Muscle of leg (tissue), 11 donors: ENCODE data around the gene CHP1. TPM values are rescaled to one million over a fixed set of nuclear protein-coding genes. Genes with fewer than 3 reads are reported as not detected.
"Not testable (repeated sequence)": the region's sequence is repeated elsewhere in the genome, so short reads cannot be mapped to it uniquely, and the experiment has no call there.

Source experiments
- DNase-seq: peaks from one replicate; pipeline ENCODE4 v3.0.0; 2013
- H3K27ac ChIP-seq: one replicate; pipeline ENCODE4 v1.5.1; 2013; ENCODE audit warnings: mild to moderate bottlenecking, low read length, control low read depth
- H3K27me3 ChIP-seq: one replicate; pipeline ENCODE4 v1.6.1; 2013; ENCODE audit warnings: low read length; ENCODE audit not compliant: control insufficient read depth, insufficient read depth
- H3K36me3 ChIP-seq: one replicate; pipeline ENCODE4 v1.6.1; 2013; ENCODE audit warnings: low read length; ENCODE audit not compliant: control insufficient read depth, insufficient read depth
- H3K4me1 ChIP-seq: one replicate; pipeline ENCODE4 v1.6.1; 2013; ENCODE audit warnings: low read length; ENCODE audit not compliant: control insufficient read depth, insufficient read depth
- H3K4me3 ChIP-seq: one replicate; pipeline ENCODE4 v1.5.1; 2013; ENCODE audit warnings: low read length, control low read depth
- H3K9me3 ChIP-seq: replicated peaks from 2 replicates; pipeline ENCODE4 v1.6.1; 2013; ENCODE audit warnings: low read depth, low read length; ENCODE audit not compliant: control insufficient read depth
- WGBS: methylation state at CpG from one replicate; pipeline ENCODE4 v1.1.5; 2013; ENCODE audit warnings: missing lambda C conversion rate; ENCODE audit not compliant: insufficient coverage; 5-methylcytosine and 5-hydroxymethylcytosine counted together
- polyA plus RNA-seq, 8 donors: library from polyadenylated mRNA; unstranded; fragments of 120-200 nt; gene quantifications; one replicate each; pipeline versions ENCODE4 v1.2.1 to v1.2.3, GENCODE V29; 2013; ENCODE audit warnings: inconsistent platforms in 1 of 8, low replicate concordance in 1 of 8; ENCODE audit not compliant: insufficient read length in 8 of 8, insufficient read depth in 1 of 8
- total RNA-seq: library from RNA; stranded (reverse); fragments of 120-200 nt; gene quantifications from one replicate; pipeline ENCODE4 v1.2.4, GENCODE V29; 2013

Gene CHP1
- total and polyA plus RNA-seq, 9 donors, result 39.0 to 62.2 (median 49.1) TPM

DNA sequence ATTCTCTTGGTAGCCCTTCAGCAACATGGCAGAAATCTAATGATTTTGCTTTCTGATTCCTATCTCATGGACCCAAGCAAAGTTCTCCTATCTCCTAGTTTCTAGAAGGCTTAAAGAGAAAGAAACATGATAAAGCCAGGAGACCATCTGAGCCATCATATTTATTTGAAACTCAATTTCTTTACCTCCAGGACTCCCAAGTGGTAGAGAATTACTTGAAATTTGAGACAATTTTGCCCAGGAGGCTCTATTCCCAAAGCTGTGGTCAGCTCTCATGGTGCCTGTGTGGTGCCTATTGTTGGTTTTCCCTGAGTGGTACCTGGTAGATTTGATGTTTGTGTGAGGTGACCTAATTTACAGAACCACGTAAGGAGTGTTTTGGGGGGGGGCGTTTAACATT, 38.8 kb downstream of the CHP1 start:
- Histone ChIP-seq H3K27ac (no peak overlapping the region), H3K4me1 (no peaks in the 10 kb centered on the region), H3K36me3 (peaks cover 22% of the 10 kb centered on the region), H3K9me3 (no peaks in the 10 kb centered on the region), H3K27me3 (no peaks in the 10 kb centered on the region), H3K4me3 (no peak overlapping the region)
- WGBS, result no CpG with 5 or more reads among the region's 2 CpGs
- DNase-seq, result no peak

DNA sequence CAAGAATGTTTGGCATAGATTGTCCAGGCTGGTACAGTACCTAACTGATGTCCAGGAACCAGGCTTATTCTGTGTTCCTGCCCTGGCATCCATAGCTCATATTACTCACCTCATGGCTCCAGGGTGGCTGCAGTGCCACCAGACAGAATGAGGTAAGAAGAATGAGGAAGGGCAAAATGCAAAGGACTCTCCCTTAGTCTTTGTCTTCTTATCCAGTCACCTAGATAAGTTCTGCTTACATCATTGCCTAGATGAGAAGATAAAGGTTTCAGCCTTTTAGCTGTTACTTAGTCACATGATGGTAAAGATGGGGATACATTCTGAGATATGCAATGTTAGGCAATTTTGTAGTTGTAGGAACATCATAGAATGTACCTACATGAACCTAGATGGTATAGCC, 45.8 kb downstream of the CHP1 start:
- DNase-seq, result no peak
- Histone ChIP-seq H3K4me1 (no peaks in the 10 kb centered on the region), H3K4me3 (no peak overlapping the region), H3K9me3 (no peaks in the 10 kb centered on the region), H3K36me3 (peaks cover 29% of the 10 kb centered on the region), H3K27me3 (no peaks in the 10 kb centered on the region), H3K27ac (no peak overlapping the region)

DNA sequence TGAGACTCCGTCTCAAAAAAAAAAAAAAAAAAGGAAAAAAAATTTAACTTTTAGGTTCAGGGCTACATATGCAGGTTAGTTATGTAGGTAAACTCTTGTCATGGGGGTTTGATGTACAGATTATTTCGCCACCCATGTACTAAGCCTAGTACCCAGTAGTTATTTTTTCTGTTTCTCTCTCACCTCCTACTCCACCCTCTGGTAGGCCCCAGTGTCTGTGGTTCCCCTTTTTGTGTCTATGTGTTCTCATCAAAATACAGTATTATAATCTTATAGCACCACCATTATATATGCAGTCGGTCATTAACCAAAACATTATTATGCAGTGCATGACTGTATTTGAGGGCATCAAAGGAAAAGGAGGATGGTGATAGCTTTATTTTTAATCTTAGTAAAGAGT, 47.3 kb downstream of the CHP1 start:
- no peak overlapping the region for H3K27ac ChIP-seq
- no CpG with 5 or more reads among the region's 3 CpGs for WGBS
- H3K27me3 ChIP-seq, result no peaks in the 10 kb centered on the region
- DNase-seq, result no peak
- no peaks in the 10 kb centered on the region for H3K9me3 ChIP-seq
- H3K36me3 ChIP-seq, result peaks cover 23% of the 10 kb centered on the region
- H3K4me1 ChIP-seq, result peaks cover 4% of the 10 kb centered on the region
- H3K4me3 ChIP-seq, result no peak overlapping the region

DNA sequence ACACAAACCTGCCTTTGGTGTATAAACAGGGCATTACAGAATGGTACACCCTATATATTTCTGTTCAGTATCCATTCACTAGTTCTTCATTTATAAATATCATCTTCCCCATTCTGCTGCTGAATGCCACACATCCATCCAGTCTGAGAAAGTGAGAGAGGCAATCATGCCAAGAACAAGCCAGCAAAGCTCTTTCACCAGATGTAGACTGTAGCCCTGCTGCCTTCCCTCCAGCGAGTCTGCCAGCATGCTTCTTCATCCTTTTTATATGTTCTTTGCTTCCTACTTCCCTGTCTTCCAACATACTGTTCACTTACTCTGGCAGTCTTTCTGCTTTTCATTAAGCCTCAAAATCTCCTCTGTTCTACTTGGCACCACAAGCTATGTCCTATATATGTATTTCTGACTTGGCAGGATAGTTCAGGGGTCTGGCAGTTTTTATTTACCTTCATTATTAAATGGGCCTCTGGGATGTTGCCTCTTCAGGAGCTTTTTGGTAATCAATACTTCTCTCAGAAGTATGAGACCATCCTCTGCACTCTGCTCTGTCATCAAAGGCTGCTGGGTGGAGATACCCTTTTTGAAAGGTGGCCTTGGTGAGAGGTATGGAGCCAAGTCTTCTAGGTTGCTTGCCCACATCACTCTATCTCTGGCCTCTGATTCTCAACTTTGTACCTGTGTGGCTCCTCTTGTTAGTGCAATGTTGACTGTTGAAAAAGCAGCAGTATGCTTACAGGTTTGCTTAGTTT, 48.6 kb downstream of the CHP1 start:
- Histone ChIP-seq H3K4me1 (peaks cover 4% of the 10 kb centered on the region), H3K36me3 (peaks cover 21% of the 10 kb centered on the region), H3K4me3 (no peak overlapping the region), H3K9me3 (no peaks in the 10 kb centered on the region), H3K27me3 (no peaks in the 10 kb centered on the region), H3K27ac (no peak overlapping the region)
- DNase-seq, result no peak
- 80% methylated on average over 1 of the region's 1 CpG for WGBS

GRCh38 chr15:41281236-41281635, 50.2 kb downstream of the CHP1 start:
- Histone ChIP-seq H3K9me3 (no peaks in the 10 kb centered on the region), H3K4me3 (no peak overlapping the region), H3K36me3 (peaks cover 21% of the 10 kb centered on the region), H3K27me3 (no peaks in the 10 kb centered on the region), H3K27ac (no peak overlapping the region), H3K4me1 (peaks cover 10% of the 10 kb centered on the region)
- DNase-seq, result peak; percentile 4
- WGBS, result no CpG with 5 or more reads among the region's 1 CpG

GRCh38 chr15:41282436-41282835, 51.4 kb downstream of the CHP1 start:
- not testable (repeated sequence) for H3K27me3 ChIP-seq, H3K27ac ChIP-seq, H3K4me3 ChIP-seq, H3K9me3 ChIP-seq, H3K4me1 ChIP-seq
- DNase-seq, result peak; percentile 7
- WGBS, result 95% methylated on average over 4 of the region's 10 CpGs
- peaks cover 22% of the 10 kb centered on the region for H3K36me3 ChIP-seq

GRCh38 chr15:41282980-41283652, 52.0 kb downstream of the CHP1 start:
- Histone ChIP-seq H3K4me3 (peak overlapping the region; percentile 97), H3K27ac (peak overlapping the region; percentile 86), H3K36me3 (peaks cover 28% of the 10 kb centered on the region)
- WGBS, result 66% methylated on average over 9 of the region's 19 CpGs
- H3K27me3 ChIP-seq, H3K4me1 ChIP-seq, H3K9me3 ChIP-seq: not testable (repeated sequence)
- DNase-seq, result peak; percentile 11

DNA sequence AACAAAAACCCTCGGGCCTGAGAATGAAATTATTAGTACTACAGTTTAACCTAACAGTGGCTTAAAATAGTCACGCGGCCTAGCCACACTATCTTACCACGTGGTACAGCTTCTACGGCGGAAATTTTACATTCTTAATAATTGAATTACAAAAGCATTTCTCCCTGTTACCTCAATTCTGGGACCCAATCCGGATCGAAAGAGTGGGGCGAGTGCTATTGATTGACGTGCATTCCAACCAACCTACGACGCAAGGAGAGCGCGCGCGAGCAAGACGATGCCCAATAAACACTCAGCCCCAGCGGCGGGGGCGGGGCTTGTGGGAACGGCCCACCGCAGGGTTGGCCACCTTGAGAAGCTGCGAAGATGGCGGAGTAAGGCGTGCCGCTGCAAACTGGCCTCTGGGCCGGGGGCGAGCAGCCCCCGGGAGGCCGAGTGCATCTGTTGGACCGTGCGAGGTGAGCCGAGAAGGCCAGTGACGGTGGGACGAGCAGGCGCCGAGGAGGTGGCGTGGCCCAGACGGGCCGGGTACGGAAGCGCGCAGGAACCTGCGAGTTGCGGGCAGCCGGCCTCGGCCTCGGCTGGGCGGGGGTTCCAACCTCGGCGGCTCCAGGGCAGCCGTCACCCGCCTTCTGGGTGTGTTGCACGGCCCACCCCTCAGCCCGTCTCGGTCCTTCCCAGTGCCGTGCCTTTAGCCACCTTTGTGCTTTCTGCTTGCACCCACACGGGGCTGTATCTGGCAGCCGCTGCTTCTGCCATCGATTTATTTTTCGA, 52.8 kb downstream of the CHP1 start:
- H3K9me3 ChIP-seq, result no peaks in the 10 kb centered on the region

DNA sequence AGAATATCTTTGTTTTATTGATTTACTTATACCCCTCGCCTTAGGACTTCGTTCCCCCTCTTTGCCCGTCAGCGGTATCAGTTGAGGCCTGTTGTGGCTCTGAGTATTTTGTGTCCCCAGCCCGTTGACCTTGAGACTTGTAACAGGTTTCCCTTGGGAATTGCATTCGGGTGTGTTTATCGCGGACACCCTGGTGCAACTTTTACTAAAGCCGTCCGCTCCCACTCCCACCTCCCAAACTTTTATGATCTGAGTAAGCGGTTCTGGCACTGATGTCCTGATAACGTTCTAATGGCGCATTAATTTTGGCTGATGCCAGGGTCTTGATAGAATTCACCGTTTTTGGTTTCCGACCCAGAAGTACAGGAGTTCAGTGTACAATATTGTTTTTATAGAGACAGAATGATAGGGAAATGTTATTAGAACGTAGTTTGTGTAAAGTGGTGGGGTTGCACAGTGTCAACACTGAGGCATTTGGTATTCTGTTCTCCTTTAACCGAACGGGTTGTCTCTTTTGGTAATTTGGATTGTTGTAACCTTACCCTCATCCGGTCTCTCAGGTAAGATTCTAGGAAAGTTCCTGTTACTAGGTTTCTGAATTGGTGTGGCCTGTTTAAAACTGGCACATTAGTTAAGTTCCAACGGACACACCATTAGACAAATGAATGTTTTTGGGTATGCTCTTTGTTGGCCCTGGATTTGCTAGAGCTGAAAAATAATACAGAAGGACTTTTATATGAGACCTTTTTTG, 53.5 kb downstream of the CHP1 start:
- H3K27ac ChIP-seq, result peak overlapping the region; percentile 94
- no peaks in the 10 kb centered on the region for H3K9me3 ChIP-seq
- peaks cover 10% of the 10 kb centered on the region for H3K4me1 ChIP-seq
- WGBS, result 0% methylated on average over 5 of the region's 20 CpGs
- DNase-seq, result peak; percentile 60
- no peaks in the 10 kb centered on the region for H3K27me3 ChIP-seq
- H3K4me3 ChIP-seq, result peak overlapping the region; percentile 97
- H3K36me3 ChIP-seq, result peaks cover 35% of the 10 kb centered on the region

More for the DNA sequence above, 52.8 kb downstream of the CHP1 start:
- Histone ChIP-seq H3K4me3 (peak overlapping the region; percentile 97), H3K36me3 (peaks cover 35% of the 10 kb centered on the region), H3K4me1 (peaks cover 10% of the 10 kb centered on the region), H3K27ac (peak overlapping the region; percentile 94), H3K27me3 (no peaks in the 10 kb centered on the region)
- DNase-seq, result peak; percentile 100
- under 1% methylated on average over 44 of the region's 61 CpGs for WGBS
